H1 (cell line): Measurements from ENCODE around the gene BRCC3. TPM values are rescaled to one million over a fixed set of nuclear protein-coding genes. Genes with fewer than 3 reads are reported as not detected.

Experiments used
- CEBPB ChIP-seq: IDR thresholded peaks from 2 replicates; pipeline ENCODE4 v1.6.1; 2012; ENCODE audit warnings: low read depth, low read length
- CREB1 ChIP-seq: IDR thresholded peaks from 2 replicates; pipeline ENCODE4 v1.6.1; 2012; ENCODE audit warnings: inconsistent platforms
- EZH2 ChIP-seq: fragments of 200-600 bp; sonication (generic); IDR thresholded peaks from 2 replicates; pipeline ENCODE4 v1.7.1; 2012; ENCODE audit warnings: low read depth, mild to moderate bottlenecking, moderate library complexity, low read length, inconsistent platforms; ENCODE audit not compliant: severe bottlenecking
- HDAC2 ChIP-seq, 2 experiments: fragments of 300-600 bp in 1 of 2; sonication (generic) in 1 of 2; IDR thresholded peaks; 2 replicates each; pipeline ENCODE4 v1.6.1; 2011 to 2012; ENCODE audit warnings: low read depth in 2 of 2, low read length in 2 of 2, mild to moderate bottlenecking in 2 of 2, moderate library complexity in 2 of 2, borderline replicate concordance in 1 of 2, inconsistent platforms in 1 of 2
- RBBP5 ChIP-seq: IDR thresholded peaks from 2 replicates; pipeline ENCODE4 v1.7.1; 2012; ENCODE audit warnings: low read depth, mild to moderate bottlenecking, inconsistent platforms, low read length, moderate library complexity, borderline replicate concordance
- SAP30 ChIP-seq: fragments of 300-600 bp; sonication (generic); IDR thresholded peaks from 2 replicates; pipeline ENCODE4 v1.7.1; 2012; ENCODE audit warnings: low read length, moderate library complexity, mild to moderate bottlenecking, inconsistent platforms; ENCODE audit not compliant: insufficient read depth, insufficient replicate concordance
- TAF7 ChIP-seq: optimal IDR thresholded peaks from 2 replicates; pipeline ENCODE3; 2011; ENCODE audit warnings: low read depth, mild to moderate bottlenecking, inconsistent platforms, low read length, moderate library complexity, borderline replicate concordance
- polyA plus RNA-seq, 7 experiments: library from polyadenylated mRNA; depleted of rRNA in 3 of 7; stranded (reverse) in 5 of 7; unstranded in 2 of 7; fragments of >200 nt in 5 of 7; fragments of 200-250 nt in 2 of 7; gene quantifications; 1 replicate in 5 of 7; 2 replicates in 1 of 7; 4 replicates in 1 of 7; pipeline versions ENCODE4 v1.2.1 to v1.2.3, GENCODE V29; 2011 to 2013; ENCODE audit warnings: missing spikeins in 2 of 7, mixed read lengths in 2 of 7
- total RNA-seq: library from RNA; stranded (reverse); fragmentation: NEBNext Ultra II Directional; extraction: Animal tissue kit (Norgen Biotek cat#: 25700); gene quantifications from 2 replicates; pipeline ENCODE4 v1.2.1, GENCODE V29; 2021
- TF ChIP-seq, protein P1 (sequence below): IDR thresholded peaks from 2 replicates; pipeline ENCODE4 v1.6.1; 2012; ENCODE audit warnings: inconsistent platforms

Gene BRCC3
- total and polyA plus RNA-seq, 2 of the 8 experiments (the other 6 are each of a cell fraction or from before 2014, with no cell fraction given) = 13.1 to 23.2 TPM

DNA sequence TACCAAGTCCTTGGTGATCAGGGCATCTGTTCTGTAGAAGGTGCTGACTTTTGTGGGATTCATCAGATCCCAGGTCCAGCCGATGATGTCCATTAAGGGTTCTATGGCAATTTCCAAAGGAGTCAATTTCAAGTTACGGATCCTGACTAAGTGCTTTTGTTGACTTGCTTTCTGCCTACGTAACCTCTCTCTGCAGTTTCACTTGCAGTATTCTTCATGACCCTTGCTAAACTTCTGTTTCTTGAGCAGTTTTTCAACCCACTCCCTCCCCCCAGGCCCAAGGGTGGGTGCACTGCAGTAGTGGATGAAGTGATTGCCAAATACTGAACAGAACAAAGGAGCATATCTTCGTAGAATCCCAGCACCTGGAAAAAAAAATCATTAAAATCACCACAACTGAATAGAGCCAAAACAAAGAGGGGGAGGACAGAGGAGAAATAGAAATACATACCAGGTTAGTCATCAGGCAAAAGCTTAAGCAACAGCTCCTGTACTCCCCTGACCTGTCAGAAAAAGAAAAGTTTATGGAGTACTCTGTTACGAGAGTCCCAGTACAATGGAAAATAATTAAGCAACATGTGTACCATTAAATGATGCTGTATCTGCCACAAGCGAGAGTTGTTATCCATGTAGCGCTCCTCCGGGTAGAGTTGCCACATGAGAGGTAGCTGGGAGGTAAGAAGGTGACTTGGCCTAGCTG is 6.1 kb upstream of the BRCC3 start (continued):
- no peak for TF ChIP-seq RBBP5
- TF ChIP-seq CEBPB = no peak
- TF ChIP-seq CREB1 = no peak
- no peak for TF ChIP-seq EZH2
- no peak for TF ChIP-seq SAP30
- TF ChIP-seq, protein P1, sequence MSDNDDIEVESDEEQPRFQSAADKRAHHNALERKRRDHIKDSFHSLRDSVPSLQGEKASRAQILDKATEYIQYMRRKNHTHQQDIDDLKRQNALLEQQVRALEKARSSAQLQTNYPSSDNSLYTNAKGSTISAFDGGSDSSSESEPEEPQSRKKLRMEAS = no peak
- no peak for TF ChIP-seq TAF7
- TF ChIP-seq HDAC2 (IDR thresholded peaks at IDR 0.05; ENCODE audit: borderline replicate concordance in 1 of 2, low read depth in 2 of 2, low read length in 2 of 2) = no peak
